HEK293T (cell line): ENCODE measurements around the gene LAYN.
A peak's percentile ranks its signal among the peaks of the same experiment; 100 is the strongest.

ENCODE experiments used
- CTCF ChIA-PET: fragments of 350-600 bp; formaldehyde crosslinking; extraction: SDS; loops from one replicate; lab custom pipeline; 2021; ENCODE audit warnings: antibody characterized with exemption, inconsistent platforms; lab: Yijun Ruan, JAX
- POLR2A ChIA-PET: fragments of 350-600 bp; formaldehyde crosslinking; extraction: SDS; loops from one replicate; lab custom pipeline; 2020; ENCODE audit warnings: antibody characterized with exemption, inconsistent platforms; lab: Yijun Ruan, JAX
- DNase-seq: peaks from one replicate; pipeline ENCODE4 v3.0.0; 2012; ENCODE audit warnings: mixed read lengths; ENCODE audit errors: extremely low spot score
- ARNT ChIP-seq: fragments of 450-650 bp; IDR thresholded peaks from 2 replicates; pipeline ENCODE4 v1.6.1; 2017; ENCODE audit warnings: mild to moderate bottlenecking
- BHLHE40 ChIP-seq: fragments of 450-650 bp; IDR thresholded peaks from 2 replicates; pipeline ENCODE4 v1.6.1; 2016; ENCODE audit warnings: mild to moderate bottlenecking, moderate library complexity, borderline replicate concordance
- CTBP1 ChIP-seq: fragments of 450-650 bp; IDR thresholded peaks from 2 replicates; pipeline ENCODE4 v1.6.1; 2016; ENCODE audit warnings: borderline replicate concordance
- ELF4 ChIP-seq: fragments of 450-650 bp; IDR thresholded peaks from 2 replicates; pipeline ENCODE4 v1.6.1; 2017; ENCODE audit warnings: antibody characterized with exemption
- FOXA1 ChIP-seq: fragments of 450-650 bp; IDR thresholded peaks from 2 replicates; pipeline ENCODE4 v1.6.1; 2016; ENCODE audit warnings: mild to moderate bottlenecking
- FOXK2 ChIP-seq: fragments of 450-650 bp; IDR thresholded peaks from 2 replicates; pipeline ENCODE4 v1.6.1; 2016; ENCODE audit warnings: mild to moderate bottlenecking
- FOXM1 ChIP-seq: fragments of 450-650 bp; IDR thresholded peaks from 2 replicates; pipeline ENCODE4 v1.6.1; 2017; ENCODE audit warnings: mild to moderate bottlenecking, borderline replicate concordance
- HDGF ChIP-seq: fragments of 450-650 bp; IDR thresholded peaks from 2 replicates; pipeline ENCODE4 v1.6.1; 2017; ENCODE audit warnings: antibody characterized with exemption, borderline replicate concordance
- L3MBTL2 ChIP-seq: fragments of 450-650 bp; conservative IDR thresholded peaks from 2 replicates; pipeline ENCODE4 v1.6.1; 2016; ENCODE audit warnings: mild to moderate bottlenecking
- LEF1 ChIP-seq: fragments of 450-650 bp; IDR thresholded peaks from 2 replicates; pipeline ENCODE4 v1.6.1; 2017; ENCODE audit warnings: mild to moderate bottlenecking, borderline replicate concordance
- NFRKB ChIP-seq: fragments of 450-650 bp; IDR thresholded peaks from 2 replicates; pipeline ENCODE4 v1.6.1; 2016; ENCODE audit warnings: mild to moderate bottlenecking, moderate library complexity
- SP1 ChIP-seq: fragments of 450-650 bp; IDR thresholded peaks from 2 replicates; pipeline ENCODE4 v1.6.1; 2017
- SUZ12 ChIP-seq: fragments of 450-650 bp; IDR thresholded peaks from 2 replicates; pipeline ENCODE4 v1.6.1; 2016; ENCODE audit warnings: mild to moderate bottlenecking
- TARDBP ChIP-seq: fragments of 450-650 bp; IDR thresholded peaks from 2 replicates; pipeline ENCODE4 v1.6.1; 2016
- ZNF384 ChIP-seq: fragments of 450-650 bp; IDR thresholded peaks from 2 replicates; pipeline ENCODE4 v1.6.1; 2016
- TF ChIP-seq, protein P1 (sequence below): fragments of 450-650 bp; IDR thresholded peaks from 2 replicates; pipeline ENCODE4 v1.6.1; 2016

Gene LAYN

DNA sequence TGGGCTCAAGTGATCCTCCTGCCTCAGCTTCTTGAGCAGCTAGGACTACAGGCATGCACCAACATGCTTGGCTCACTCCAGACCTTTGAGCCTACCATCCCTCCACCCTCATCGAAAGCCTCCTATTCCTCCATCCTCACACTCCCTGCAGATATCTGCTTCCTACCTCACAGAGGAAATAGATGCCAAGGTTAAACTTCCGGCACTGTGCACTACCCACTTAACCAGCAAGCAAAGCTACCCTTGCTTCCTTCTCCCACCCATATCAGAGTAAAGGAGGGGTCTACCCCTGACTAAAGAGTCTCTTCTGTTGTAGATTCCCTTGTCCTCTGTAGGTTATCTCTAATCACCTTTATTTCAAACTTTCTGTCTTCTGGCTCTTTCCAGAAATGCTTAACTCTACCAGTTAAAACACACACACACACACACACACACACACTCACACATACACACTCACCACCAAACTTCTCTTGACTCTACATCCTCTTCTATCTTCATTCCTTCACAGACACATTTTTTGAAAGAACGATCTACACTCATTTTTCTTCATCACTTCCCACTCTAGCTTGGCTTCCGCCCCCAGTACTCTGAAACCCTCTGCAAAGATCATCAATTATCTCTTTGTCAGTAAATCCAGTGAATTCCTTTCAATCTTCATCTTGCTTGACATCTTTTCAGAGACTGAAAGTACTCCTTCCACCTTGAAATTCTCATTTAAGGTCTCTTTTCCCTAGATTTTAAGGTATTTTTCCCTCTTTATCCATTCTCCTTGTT is 50.9 kb downstream of the LAYN start:
- ChIA-PET POLR2A (no interaction called here), CTCF (no interaction called here)
- DNase-seq: no peak
- TF ChIP-seq, protein P1, sequence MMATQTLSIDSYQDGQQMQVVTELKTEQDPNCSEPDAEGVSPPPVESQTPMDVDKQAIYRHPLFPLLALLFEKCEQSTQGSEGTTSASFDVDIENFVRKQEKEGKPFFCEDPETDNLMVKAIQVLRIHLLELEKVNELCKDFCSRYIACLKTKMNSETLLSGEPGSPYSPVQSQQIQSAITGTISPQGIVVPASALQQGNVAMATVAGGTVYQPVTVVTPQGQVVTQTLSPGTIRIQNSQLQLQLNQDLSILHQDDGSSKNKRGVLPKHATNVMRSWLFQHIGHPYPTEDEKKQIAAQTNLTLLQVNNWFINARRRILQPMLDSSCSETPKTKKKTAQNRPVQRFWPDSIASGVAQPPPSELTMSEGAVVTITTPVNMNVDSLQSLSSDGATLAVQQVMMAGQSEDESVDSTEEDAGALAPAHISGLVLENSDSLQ: no peak

DNA sequence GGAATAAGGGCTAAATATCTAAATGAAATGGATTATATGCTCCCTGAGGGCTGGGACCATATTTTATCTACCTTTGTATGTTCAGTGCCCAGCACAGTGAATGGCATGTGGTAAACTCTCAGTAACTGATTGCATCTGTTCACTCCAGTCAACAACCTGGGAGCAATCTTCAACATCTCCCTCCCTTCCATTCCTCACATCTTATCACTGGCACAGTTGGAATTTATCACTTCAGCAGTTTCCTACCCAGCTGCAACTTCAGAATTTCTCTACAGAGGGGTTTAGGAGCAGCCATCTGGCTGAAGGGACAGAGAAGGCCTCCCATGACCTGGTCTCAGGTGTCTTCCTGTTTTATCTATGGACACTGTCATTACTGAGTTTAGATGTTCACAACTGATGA is 52.0 kb downstream of the LAYN start:
- DNase-seq: no peak
- ChIA-PET POLR2A (no interaction called here), CTCF (no interaction called here)
- TF ChIP-seq L3MBTL2: no peak
- no peak for TF ChIP-seq SP1
- TF ChIP-seq BHLHE40: no peak
- no peak for TF ChIP-seq HDGF
- no peak for TF ChIP-seq ZNF384
- no peak for TF ChIP-seq FOXM1
- TF ChIP-seq SUZ12: no peak
- no peak for TF ChIP-seq NFRKB
- TF ChIP-seq LEF1: no peak
- no peak for TF ChIP-seq FOXK2
- TF ChIP-seq TARDBP: no peak
- TF ChIP-seq, protein P1: no peak
- TF ChIP-seq ELF4: no peak

DNA sequence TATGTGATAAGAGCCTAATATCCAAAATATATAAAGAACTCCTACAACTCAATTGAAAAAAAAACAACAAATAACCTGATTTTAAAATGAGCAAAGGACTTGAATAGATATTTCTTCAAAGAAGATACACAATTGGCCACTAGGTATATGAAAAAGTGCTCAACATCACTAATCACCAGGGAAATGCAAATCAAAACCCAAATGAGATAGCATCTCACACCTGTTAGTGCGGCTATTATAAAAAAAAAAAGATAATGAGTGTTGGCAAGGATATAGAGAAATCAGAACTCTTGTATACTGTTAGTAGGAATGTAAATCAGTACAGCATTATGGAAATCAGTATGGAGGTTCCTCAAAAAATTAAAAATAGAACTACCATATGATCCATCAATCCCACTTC is 55.8 kb downstream of the LAYN start:
- ChIA-PET POLR2A (no interaction called here), CTCF (no interaction called here)
- no peak for DNase-seq
- TF ChIP-seq ZNF384 (no peak), SP1 (no peak), CTBP1 (no peak), ARNT (no peak), LEF1 (no peak), L3MBTL2 (no peak), FOXK2 (no peak), HDGF (no peak), NFRKB (no peak), SUZ12 (no peak), FOXM1 (no peak), ELF4 (no peak), TARDBP (no peak), FOXA1 (no peak), BHLHE40 (no peak)
- TF ChIP-seq, protein P1: no peak

DNA sequence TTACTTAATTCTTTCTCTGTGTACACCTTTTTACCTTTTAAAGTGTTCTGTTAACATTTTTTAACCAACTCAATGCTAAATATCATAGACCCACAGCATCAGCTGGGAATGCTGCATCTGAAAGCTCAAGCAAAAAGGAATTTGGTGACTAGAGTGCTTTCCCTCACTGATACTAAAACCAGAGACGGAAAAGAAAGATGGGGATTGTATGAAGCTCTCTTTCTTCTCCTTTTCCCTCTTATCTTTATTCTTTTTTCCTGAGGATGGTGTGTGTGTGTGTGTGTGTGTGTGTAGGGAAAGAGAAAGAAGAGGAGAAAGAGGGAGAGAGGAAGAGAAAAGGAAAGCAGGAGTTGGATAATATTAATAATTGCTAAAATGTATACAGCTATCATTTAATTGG is 57.6 kb downstream of the LAYN start:
- TF ChIP-seq CTBP1 (no peak), ZNF384 (no peak), BHLHE40 (no peak), FOXM1 (no peak), NFRKB (no peak), L3MBTL2 (no peak), FOXK2 (no peak), LEF1 (no peak), HDGF (no peak)
- TF ChIP-seq, protein P1: no peak
- POLR2A ChIA-PET: no interaction called here
- CTCF ChIA-PET: interaction anchor here (0.7 to 1.3 kb wide), 3 partner anchors 12 to 250 kb away, joined by 3 to 4 read pairs (median 4); no protein-coding TSS in a partner anchor
- DNase-seq: no peak

DNA sequence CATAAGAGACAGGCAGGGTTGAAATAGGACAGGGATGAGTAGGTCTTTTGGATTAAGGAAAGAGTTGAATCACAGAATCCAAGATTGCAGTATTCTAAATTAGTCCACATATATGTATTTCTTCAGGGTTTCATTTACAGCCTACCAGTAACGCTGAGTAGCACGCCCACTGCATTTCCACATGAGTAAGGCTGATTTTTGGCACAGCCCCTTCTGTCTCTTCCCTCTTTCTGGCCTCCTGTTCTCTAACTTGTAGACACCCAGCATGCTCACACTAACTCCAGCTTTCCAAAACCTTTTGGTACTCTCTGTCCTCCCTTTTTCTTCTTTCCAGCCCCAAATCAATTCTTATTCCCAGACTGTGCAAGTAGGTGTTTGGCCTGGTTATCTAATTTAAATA is 58.0 kb downstream of the LAYN start:
- TF ChIP-seq FOXM1 (no peak), L3MBTL2 (no peak), FOXK2 (no peak), ELF4 (no peak), HDGF (no peak), LEF1 (no peak), TARDBP (no peak), SUZ12 (no peak)
- CTCF ChIA-PET: interaction anchor here (0.7 kb wide), 1 partner anchor 250 kb away, joined by 3 read pairs; no protein-coding TSS in a partner anchor
- no peak for DNase-seq
- POLR2A ChIA-PET: no interaction called here

DNA sequence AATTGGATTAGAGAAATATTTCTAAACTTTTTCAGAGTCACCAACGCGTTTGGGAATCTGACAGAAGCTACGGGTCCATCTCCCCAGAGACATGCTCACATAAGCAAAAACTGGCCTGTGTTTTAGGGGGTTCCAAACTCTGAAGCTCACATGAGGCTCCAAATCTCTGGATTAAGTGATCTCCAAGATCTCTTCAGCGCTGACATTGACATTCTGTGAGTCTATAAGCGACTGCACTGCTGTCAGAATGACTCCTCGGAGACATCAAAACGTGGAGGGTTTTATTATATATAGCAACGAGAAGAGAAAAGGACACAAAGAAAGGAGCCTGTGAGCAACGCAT is 61.1 kb downstream of the LAYN start:
- ChIA-PET POLR2A (no interaction called here), CTCF (no interaction called here)
- DNase-seq: no peak
- TF ChIP-seq ZNF384 (no peak), SP1 (no peak), FOXA1 (no peak), FOXK2 (no peak)
- TF ChIP-seq, protein P1: 0 out of 2 replicates have a peak, but pooled peaks have one; percentile 8
